Activated CD4-positive, alpha-beta T cell treated with anti-CD3 and anti-CD28 coated beads, Interleukin-2, amount 10 ng/mL, durations not matched to agents 24 days and 14 days (primary cell): Measurements from ENCODE around the gene PKP3. TPM values are rescaled to one million over a fixed set of nuclear protein-coding genes. Genes with fewer than 3 reads are reported as not detected.
"Not testable (repeated sequence)": the region's sequence is repeated elsewhere in the genome, so short reads cannot be mapped to it uniquely, and the experiment has no call there.

ENCODE experiments used
- DNase-seq: peaks from one replicate; pipeline ENCODE4 v3.0.0; 2022
- H3K27ac Mint-ChIP-seq: one replicate; pipeline ENCODE4 v1.8.0; 2022; ENCODE audit warnings: mild to moderate bottlenecking, mixed read lengths
- H3K27me3 Mint-ChIP-seq: one replicate; pipeline ENCODE4 v1.8.0; 2022; ENCODE audit warnings: mixed read lengths
- H3K36me3 Mint-ChIP-seq: one replicate; pipeline ENCODE4 v1.8.0; 2022; ENCODE audit warnings: low read depth, mild to moderate bottlenecking, mixed read lengths
- H3K4me1 Mint-ChIP-seq: one replicate; pipeline ENCODE4 v1.8.0; 2021; ENCODE audit warnings: mixed read lengths
- H3K4me3 Mint-ChIP-seq: one replicate; pipeline ENCODE4 v1.8.0; 2022; ENCODE audit warnings: mild to moderate bottlenecking, moderate library complexity, mixed read lengths
- H3K9me3 Mint-ChIP-seq: one replicate; pipeline ENCODE4 v1.8.0; 2021; ENCODE audit warnings: mixed read lengths
- intact Hi-C: fragments of 100-400 bp; cut with micrococcal nuclease; formaldehyde crosslinking; loops from one replicate; pipeline ENCODE4 v1.15.1; 2023
- total RNA-seq: library from RNA; stranded (reverse); gene quantifications from 2 replicates; pipeline ENCODE4 v1.2.3, GENCODE V29; 2022

PKP3 gene
- total RNA-seq, 1 donor from 2014 or later, result not detected

DNA sequence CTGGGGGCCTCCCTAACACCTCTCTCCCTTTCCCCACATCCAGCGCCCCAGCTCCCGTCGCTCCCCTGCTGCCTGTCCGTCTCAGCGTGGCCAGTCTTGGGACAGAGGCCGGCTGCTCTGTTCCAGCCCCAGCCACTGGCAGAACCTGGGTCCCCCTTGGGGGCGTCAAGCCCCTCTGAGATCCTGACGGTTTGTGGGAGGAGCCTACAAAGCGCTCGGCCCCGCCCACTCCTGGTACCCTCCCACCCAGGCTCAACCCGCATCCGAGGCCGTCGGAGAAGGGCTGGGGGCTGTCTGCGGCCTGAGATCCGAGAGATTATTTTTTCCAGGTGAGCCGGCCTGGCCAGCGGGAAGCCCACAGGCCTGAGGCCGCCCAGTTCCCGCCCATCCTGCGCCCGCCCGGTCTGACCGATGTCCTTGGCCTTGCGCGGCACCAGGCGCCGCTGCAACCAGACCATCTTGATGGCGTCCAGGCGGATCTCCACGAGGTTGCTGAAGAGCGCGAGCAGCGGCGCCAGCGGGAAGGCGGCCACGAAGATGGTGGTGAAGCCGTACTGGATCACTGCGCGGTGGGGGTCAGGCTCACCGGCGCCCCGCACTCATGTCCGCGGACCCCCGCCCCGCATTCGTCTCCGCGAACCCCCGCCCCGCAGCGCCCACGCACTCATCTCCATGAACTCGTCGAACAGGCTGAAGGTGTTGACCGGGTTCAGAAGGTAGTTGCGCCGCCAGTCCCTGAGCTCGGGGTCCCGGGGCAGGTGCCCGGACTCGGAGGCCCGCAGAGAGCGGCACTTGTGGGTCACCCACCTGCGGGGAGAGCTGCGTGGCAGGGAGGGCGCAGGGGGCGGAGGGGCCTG, 26.3 kb downstream of the PKP3 start:
- Mint-ChIP-seq H3K27me3 (no peaks in the 10 kb centered on the region), H3K4me3 (no peak overlapping the region), H3K4me1 (peaks cover 15% of the 10 kb centered on the region), H3K36me3 (peaks cover 12% of the 10 kb centered on the region), H3K27ac (no peak overlapping the region), H3K9me3 (no peaks in the 10 kb centered on the region)
- peak; percentile 53 for DNase-seq
- intact Hi-C loops, result no loop called here

DNA sequence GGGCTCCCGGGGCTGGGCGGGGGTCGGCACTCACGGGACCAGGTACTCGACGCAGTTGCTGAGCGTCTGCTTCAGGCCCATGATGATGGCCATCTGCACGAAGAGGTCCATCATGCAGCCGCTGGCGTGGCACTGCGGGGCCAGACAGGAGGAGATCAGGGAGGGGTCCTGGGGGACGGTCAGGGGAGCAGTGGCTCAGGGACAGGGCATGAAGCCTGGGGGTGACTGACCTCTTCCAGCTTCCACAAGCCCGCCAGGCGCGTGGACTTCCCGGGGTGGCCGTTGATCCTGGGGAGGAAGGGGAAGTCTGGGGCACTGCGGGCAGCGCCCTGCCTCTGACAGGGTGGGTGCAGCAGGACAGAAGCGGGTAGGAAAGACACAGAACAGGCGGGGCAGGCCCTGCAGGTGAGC, 26.9 kb downstream of the PKP3 start:
- no peak for DNase-seq
- no peaks in the 10 kb centered on the region for H3K9me3 Mint-ChIP-seq
- no peak overlapping the region for H3K27ac Mint-ChIP-seq
- H3K27me3 Mint-ChIP-seq, result no peaks in the 10 kb centered on the region
- H3K36me3 Mint-ChIP-seq, result peaks cover 16% of the 10 kb centered on the region
- no peak overlapping the region for H3K4me3 Mint-ChIP-seq
- H3K4me1 Mint-ChIP-seq, result peaks cover 10% of the 10 kb centered on the region
- intact Hi-C loops, result no loop called here

DNA sequence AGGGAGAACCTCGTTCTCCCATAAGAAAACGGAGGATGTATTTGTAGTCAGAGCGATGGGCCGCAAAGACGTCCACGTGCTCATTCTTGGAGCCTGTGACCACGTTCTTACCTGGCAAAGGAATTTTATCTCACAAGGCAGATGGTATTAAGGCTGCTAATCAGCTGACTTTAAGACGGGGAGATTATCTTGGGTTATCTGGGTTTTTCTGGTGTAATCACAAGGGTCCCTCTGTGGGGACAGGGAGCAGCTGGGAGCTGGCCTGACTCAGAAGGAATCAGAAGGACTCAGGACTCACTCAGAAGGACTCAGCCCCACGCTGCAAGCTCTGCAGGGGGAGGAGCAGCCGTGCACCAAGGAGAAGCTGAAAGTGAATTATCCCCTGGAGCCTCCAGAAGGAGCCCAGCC, 28.2 kb downstream of the PKP3 start:
- no peak for DNase-seq
- H3K4me3 Mint-ChIP-seq, result no peak overlapping the region
- H3K36me3 Mint-ChIP-seq, result peaks cover 18% of the 10 kb centered on the region
- peaks cover 6% of the 10 kb centered on the region for H3K4me1 Mint-ChIP-seq
- intact Hi-C loops, result no loop called here
- H3K9me3 Mint-ChIP-seq, result no peaks in the 10 kb centered on the region
- no peaks in the 10 kb centered on the region for H3K27me3 Mint-ChIP-seq
- no peak overlapping the region for H3K27ac Mint-ChIP-seq

DNA sequence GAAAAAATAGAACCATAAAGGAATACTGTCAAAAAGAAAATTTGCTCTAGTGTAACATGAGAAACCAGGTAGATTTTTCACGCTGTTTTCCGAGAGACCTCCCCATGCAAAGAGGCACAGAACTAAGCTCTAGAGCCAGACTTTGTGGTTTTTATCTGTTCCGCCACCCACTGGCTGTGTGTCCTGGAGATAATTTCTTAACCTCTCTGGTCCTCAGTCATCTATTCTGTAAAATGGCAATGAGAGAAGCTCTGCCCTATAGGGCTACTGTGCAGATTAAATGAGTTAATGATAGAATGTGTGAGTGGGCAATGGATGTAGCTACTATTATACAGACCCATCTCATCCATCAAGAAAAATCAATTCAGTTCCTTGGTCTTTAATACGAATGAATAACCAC, 30.2 kb downstream of the PKP3 start:
- H3K27ac Mint-ChIP-seq, result no peak overlapping the region
- H3K36me3 Mint-ChIP-seq, result peaks cover 25% of the 10 kb centered on the region
- no peaks in the 10 kb centered on the region for H3K9me3 Mint-ChIP-seq

DNA sequence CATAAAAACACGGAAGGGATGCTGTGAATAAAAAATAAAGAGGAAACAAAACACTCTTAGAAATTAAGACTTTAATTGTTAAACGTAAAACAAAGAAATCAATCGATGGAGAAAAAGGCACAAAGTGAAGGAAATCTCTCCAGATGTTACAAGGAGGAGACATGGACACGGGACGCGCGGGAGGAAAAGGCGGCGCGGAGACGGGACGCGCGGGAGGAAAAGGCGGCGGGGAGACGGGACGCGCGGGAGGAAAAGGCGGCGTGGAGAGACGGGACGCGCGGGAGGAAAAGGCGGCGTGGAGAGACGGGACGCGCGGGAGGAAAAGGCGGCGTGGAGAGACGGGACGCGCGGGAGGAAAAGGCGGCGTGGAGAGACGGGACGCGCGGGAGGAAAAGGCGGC, 30.8 kb downstream of the PKP3 start:
- H3K4me3 Mint-ChIP-seq, H3K9me3 Mint-ChIP-seq, DNase-seq, H3K27me3 Mint-ChIP-seq, intact Hi-C loops, H3K4me1 Mint-ChIP-seq, H3K27ac Mint-ChIP-seq: not testable (repeated sequence)
- H3K36me3 Mint-ChIP-seq, result peaks cover 29% of the 10 kb centered on the region

More for the DNA sequence above, 30.2 kb downstream of the PKP3 start:
- Mint-ChIP-seq H3K4me1 (no peaks in the 10 kb centered on the region), H3K4me3 (no peak overlapping the region), H3K27me3 (no peaks in the 10 kb centered on the region)
- intact Hi-C loops, result no loop called here
- no peak for DNase-seq

DNA sequence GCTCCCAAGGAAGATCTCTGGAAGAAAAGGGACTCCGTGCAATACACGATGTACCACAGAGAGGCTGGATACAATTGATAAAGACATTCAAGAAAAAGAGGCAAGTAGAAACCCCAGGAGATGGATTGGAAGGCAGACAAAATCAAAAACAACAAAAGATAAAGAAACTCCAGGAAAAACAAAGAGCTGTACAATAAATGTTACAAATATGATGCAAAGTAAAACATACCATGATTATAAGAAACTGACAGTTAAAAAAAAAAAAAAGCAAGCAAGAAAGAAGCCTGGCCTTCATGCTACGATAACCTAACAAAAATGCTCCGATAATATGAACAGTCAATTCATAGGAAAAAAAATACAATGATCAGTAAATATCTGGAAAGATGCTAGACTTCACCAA, 31.3 kb downstream of the PKP3 start:
- DNase-seq, result no peak
- intact Hi-C loops, result no loop called here
- H3K4me3 Mint-ChIP-seq, result no peak overlapping the region
- peaks cover 29% of the 10 kb centered on the region for H3K36me3 Mint-ChIP-seq
- no peaks in the 10 kb centered on the region for H3K4me1 Mint-ChIP-seq
- H3K27me3 Mint-ChIP-seq, result no peaks in the 10 kb centered on the region
- H3K27ac Mint-ChIP-seq, result no peak overlapping the region
- no peaks in the 10 kb centered on the region for H3K9me3 Mint-ChIP-seq

DNA sequence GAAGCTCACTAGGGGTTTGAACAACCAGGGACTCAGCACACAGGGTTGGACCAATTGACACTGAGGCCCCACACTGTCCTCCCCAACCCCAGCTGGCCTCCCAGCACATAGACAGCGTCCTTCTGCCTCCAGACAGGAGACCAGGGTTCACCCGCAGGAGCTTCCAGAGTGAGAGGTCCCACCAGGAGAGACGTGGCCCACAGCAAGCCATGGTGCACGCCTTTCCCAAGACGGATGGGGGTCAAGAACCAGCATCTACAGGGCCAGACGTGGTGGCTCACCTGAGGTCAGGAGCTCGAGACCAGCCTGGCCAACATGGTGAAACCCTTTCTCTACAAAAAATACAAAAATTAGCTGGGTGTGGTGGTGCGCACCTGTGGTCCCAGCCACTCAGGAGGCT, 32.8 kb downstream of the PKP3 start:
- no peak for DNase-seq
- Mint-ChIP-seq H3K4me3 (no peak overlapping the region), H3K27ac (no peak overlapping the region), H3K4me1 (no peaks in the 10 kb centered on the region), H3K27me3 (no peaks in the 10 kb centered on the region), H3K9me3 (no peaks in the 10 kb centered on the region), H3K36me3 (peaks cover 30% of the 10 kb centered on the region)
- intact Hi-C loops, result no loop called here

DNA sequence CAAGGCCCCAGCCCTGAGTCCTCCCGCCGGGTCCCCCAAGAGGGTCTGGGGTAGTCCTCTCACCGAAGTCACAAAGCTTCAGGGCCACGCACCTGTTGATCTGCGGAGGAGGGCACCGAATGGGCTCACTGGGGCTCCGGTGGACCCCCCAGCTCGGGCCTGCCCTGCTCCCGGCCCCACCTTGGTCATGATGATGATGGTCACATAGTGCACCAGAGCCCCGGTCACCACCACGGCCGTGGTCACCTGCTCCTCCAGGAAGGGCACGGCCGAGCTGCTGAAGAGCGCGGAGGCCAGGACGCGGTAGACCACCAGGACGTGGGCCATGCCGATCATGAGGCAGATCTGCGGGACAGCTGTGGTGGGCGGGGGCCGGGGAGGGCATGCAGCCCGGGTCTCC, 34.3 kb downstream of the PKP3 start:
- DNase-seq, result no peak
- H3K4me1 Mint-ChIP-seq, result no peaks in the 10 kb centered on the region
- no peak overlapping the region for H3K27ac Mint-ChIP-seq
- peaks cover 37% of the 10 kb centered on the region for H3K36me3 Mint-ChIP-seq
- no peaks in the 10 kb centered on the region for H3K27me3 Mint-ChIP-seq
- H3K4me3 Mint-ChIP-seq, result no peak overlapping the region
- intact Hi-C loops, result no loop called here
- H3K9me3 Mint-ChIP-seq, result no peaks in the 10 kb centered on the region

DNA sequence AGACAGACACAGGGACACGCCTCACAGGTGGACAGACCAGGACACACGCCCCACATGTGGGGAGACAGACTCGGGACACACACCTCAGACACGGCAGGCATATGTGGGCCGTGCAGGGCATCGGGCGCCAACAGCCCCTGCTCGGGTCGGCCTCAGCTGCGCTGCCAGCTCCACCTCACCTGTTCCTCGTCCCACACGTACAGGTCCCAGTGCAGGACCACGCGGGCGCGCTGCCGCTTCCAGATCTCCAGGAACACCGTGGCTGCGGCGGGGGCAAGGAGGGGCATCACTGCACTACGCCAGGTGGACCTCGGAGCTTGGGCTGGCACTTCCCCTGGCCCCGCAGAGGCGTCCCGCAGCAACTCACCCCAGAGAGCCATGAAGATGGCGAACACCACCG, 35.4 kb downstream of the PKP3 start:
- Mint-ChIP-seq H3K27ac (no peak overlapping the region), H3K27me3 (no peaks in the 10 kb centered on the region), H3K4me1 (no peaks in the 10 kb centered on the region), H3K4me3 (no peak overlapping the region), H3K9me3 (no peaks in the 10 kb centered on the region), H3K36me3 (peaks cover 36% of the 10 kb centered on the region)
- intact Hi-C loops, result no loop called here
- no peak for DNase-seq

DNA sequence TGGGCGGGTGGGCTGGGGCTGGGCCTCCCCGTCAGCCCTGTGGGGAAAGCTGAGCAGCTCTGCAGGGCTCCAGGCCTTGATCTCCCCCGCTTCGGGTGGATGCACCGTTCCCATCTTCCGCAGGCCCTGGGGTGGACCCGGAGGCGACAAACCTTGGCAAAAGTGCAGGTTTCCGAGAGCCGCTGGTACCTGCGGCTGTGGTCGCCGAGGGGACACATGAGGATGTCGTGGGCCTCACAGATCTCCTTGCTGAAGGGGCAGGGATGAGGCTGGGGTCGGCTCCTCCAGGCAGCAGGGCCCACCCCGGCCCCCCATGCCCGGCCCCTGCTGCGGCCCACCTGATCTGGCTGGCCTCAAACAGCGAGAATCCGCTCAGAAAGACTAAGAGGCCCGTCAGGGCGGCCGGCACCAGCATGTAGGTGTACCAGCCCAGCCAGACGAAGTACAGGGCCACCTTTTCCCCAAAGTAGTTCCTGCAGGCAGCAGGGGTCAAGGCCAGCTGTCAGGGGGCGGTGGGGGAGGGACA, 36.0 kb downstream of the PKP3 start:
- Mint-ChIP-seq H3K4me1 (no peaks in the 10 kb centered on the region), H3K9me3 (no peaks in the 10 kb centered on the region), H3K4me3 (no peak overlapping the region), H3K27me3 (no peaks in the 10 kb centered on the region), H3K36me3 (peaks cover 32% of the 10 kb centered on the region), H3K27ac (no peak overlapping the region)
- DNase-seq, result no peak
- intact Hi-C loops, result no loop called here

DNA sequence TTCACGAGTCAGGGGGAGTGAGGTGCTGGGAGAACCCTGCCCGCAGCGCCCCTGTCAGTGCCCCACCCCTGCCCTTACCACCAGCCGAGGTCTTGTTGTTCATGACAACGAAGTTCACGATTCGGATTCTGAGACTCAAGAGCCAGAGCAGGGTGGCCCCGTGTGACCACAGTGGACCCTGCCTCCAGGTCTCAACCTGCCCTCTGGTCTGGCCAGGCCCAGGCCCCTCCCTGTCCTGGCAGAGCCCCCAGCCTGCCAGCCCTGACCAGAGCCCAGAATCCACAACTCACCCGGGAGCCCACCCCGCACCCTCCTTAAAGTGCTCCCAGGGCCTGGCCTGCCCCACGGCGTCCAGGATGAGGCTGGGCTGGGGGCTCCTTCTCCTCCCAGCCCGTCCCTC, 37.9 kb downstream of the PKP3 start:
- H3K36me3 Mint-ChIP-seq, result peaks cover 26% of the 10 kb centered on the region
- intact Hi-C loops, result no loop called here
- H3K27ac Mint-ChIP-seq, result no peak overlapping the region
- no peaks in the 10 kb centered on the region for H3K27me3 Mint-ChIP-seq
- peaks cover 2% of the 10 kb centered on the region for H3K4me1 Mint-ChIP-seq
- no peaks in the 10 kb centered on the region for H3K9me3 Mint-ChIP-seq
- DNase-seq, result no peak
- H3K4me3 Mint-ChIP-seq, result no peak overlapping the region

DNA sequence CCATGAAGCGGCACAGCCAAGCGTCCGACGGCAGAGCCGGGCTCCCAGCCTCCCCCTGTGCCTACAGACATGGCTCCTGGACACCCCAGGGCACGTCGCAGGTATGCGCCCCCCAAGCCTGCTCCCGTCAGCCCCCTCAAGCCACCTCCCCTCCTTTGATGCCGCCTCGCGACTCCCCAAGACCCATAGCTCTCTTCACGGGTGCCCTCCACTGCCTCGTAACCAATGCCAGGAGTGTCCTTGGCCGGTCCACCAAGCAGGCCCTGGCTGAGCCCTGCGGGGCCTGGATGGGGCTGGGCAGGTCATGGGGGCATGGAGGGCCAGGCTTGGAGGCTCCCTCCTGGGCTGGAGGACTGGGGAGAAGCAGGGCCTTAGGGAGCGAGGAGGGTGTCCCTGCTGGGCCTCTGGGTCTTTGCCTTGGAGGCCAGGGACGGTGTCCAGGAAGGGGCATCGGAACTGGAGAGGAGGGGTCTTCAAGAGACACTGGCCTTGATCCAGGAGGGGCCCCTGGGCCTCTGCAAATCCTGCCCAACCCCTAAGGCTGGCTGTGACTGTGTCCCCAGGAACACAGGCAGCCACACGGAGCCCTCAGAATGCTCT, 38.6 kb downstream of the PKP3 start:
- no peak overlapping the region for H3K27ac Mint-ChIP-seq
- no peak for DNase-seq
- H3K36me3 Mint-ChIP-seq, result peaks cover 25% of the 10 kb centered on the region
- no peaks in the 10 kb centered on the region for H3K27me3 Mint-ChIP-seq
- intact Hi-C loops, result no loop called here
- peaks cover 6% of the 10 kb centered on the region for H3K4me1 Mint-ChIP-seq
- no peaks in the 10 kb centered on the region for H3K9me3 Mint-ChIP-seq
- H3K4me3 Mint-ChIP-seq, result no peak overlapping the region

DNA sequence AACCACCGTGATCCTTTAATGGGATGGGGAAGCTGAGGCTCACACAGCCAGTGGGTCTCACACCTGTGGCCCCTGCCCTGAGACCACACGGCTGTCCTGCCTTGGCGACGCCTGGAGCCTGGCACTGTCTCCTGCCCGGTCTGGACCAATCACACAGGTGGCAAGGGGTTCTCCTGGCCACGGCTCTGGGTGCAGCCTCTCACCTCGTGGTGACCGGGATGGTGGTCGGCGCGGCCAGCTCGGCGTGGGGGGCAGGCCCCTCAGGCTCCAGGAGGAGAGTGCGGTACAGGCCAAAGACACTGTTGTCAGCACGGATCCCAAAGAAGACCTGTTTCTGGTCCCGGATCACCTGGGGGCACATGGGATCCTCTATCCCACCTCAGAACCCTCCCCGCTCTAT, 39.1 kb downstream of the PKP3 start:
- Mint-ChIP-seq H3K4me3 (no peak overlapping the region), H3K9me3 (no peaks in the 10 kb centered on the region), H3K27ac (no peak overlapping the region), H3K36me3 (peaks cover 23% of the 10 kb centered on the region), H3K4me1 (peaks cover 7% of the 10 kb centered on the region), H3K27me3 (no peaks in the 10 kb centered on the region)
- no peak for DNase-seq
- intact Hi-C loops, result no loop called here

DNA sequence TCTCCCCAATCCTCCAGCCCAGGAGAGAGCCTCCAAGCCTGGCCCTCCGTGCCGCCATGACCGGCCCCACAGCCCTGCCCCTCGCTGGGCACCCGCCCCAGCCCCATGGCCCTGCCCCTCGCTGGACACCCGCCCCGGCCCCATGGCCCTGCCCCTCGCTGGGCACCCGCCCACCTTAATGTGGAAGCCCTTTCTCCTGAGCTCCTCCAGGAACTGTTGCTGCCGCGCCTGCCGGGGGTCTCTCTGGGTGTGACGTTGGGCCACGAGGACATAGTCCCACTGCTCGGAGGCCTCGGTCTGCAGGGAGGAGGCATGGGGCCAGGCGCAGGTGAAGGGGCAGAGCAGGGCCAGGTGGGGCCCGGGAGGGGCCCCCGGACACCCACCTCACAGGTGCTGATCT, 39.6 kb downstream of the PKP3 start:
- H3K36me3 Mint-ChIP-seq, result peaks cover 22% of the 10 kb centered on the region
- no peaks in the 10 kb centered on the region for H3K27me3 Mint-ChIP-seq
- intact Hi-C loops, result no loop called here
- no peak for DNase-seq
- H3K27ac Mint-ChIP-seq, result no peak overlapping the region
- H3K4me3 Mint-ChIP-seq, result no peak overlapping the region
- peaks cover 8% of the 10 kb centered on the region for H3K4me1 Mint-ChIP-seq
- H3K9me3 Mint-ChIP-seq, result no peaks in the 10 kb centered on the region
